Measurements from ENCODE around the gene FMO5. TPM values are rescaled to one million over a fixed set of nuclear protein-coding genes. Genes with fewer than 3 reads are reported as not detected.

Gene FMO5
- total RNA-seq, 1 donor from 2014 or later = 0.82 TPM

DNA sequence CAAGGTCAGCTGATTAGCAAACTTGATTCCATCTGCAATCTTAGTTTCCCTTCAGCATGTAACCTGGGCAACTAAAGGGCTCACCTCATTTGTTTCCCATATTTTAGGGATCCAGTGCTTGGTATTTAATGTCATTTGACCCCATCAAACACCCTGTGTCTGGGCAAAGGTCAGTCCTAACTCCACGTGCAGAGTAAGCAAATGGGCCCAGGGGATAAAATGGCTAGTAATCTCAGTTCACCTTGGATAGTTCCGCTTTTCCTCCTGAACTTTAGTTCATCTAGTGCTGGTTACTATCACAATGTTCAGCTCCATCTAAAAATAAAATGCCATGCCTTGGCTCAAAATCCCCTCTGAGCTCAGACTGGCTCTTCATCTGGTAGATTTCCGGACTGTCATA is 72.4 kb downstream of the FMO5 start:
- Histone ChIP-seq H3F3A (ENCODE audit: low read depth) (peaks cover 7% of the 10 kb centered on the region), H3K27ac (no peak overlapping the region), H3K36me3 (peaks cover under 1% of the 10 kb centered on the region), H3K9me3 (ENCODE audit: low read depth) (peaks cover 8% of the 10 kb centered on the region), H3K27me3 (peaks cover 48% of the 10 kb centered on the region), H4K20me1 (ENCODE audit: low read depth) (peaks cover 3% of the 10 kb centered on the region), H3K4me1 (peaks cover 3% of the 10 kb centered on the region), H3K9ac (no peak overlapping the region), H3K4me3 (no peak overlapping the region), H3K4me2 (no peak overlapping the region), H3K79me2 (ENCODE audit: low read depth) (no peaks in the 10 kb centered on the region), H2AFZ (replicated peaks) (no peak overlapping the region)
- TF ChIP-seq, protein P1, sequence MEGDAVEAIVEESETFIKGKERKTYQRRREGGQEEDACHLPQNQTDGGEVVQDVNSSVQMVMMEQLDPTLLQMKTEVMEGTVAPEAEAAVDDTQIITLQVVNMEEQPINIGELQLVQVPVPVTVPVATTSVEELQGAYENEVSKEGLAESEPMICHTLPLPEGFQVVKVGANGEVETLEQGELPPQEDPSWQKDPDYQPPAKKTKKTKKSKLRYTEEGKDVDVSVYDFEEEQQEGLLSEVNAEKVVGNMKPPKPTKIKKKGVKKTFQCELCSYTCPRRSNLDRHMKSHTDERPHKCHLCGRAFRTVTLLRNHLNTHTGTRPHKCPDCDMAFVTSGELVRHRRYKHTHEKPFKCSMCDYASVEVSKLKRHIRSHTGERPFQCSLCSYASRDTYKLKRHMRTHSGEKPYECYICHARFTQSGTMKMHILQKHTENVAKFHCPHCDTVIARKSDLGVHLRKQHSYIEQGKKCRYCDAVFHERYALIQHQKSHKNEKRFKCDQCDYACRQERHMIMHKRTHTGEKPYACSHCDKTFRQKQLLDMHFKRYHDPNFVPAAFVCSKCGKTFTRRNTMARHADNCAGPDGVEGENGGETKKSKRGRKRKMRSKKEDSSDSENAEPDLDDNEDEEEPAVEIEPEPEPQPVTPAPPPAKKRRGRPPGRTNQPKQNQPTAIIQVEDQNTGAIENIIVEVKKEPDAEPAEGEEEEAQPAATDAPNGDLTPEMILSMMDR (IDR thresholded peaks at IDR 0.05) = no peak
- no peak for TF ChIP-seq EZH2 (IDR thresholded peaks at IDR 0.05)
- no peak for TF ChIP-seq EZH2phosphoT487 (IDR thresholded peaks at IDR 0.05)
- Mint-ChIP-seq H3K36me3 (peaks cover 23% of the 10 kb centered on the region), H3K4me3 (no peak overlapping the region), H3K27ac (no peak overlapping the region), H3K9me3 (peaks cover 25% of the 10 kb centered on the region), H3K27me3 (ENCODE audit: insufficient read depth, low read depth) (peaks cover 17% of the 10 kb centered on the region), H3K4me1 (no peaks in the 10 kb centered on the region)
- no peak for DNase-seq (ENCODE audit: low spot score)

DNA sequence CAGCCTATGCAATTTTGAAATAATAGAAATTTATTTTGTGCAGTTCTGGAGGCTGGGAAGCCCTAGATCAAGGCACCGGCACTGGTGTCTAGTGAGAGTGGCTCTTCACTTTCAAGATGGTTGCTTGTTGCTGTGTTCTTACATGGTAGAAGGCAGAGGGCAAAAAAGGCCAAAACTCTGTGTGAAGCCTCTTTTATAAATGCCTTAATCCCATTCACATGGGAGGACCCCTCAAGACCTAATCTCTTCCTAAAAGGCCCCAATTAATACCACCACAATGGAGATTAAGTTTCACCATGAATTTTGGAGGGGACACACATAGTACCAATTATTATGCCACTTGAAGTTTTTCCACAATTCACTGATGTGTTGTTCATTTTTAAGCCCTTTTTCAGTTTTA is 73.9 kb downstream of the FMO5 start:
- H3K27ac ChIP-seq = no peak overlapping the region
- no peak overlapping the region for H3K4me2 ChIP-seq
- H3K36me3 ChIP-seq = no peaks in the 10 kb centered on the region
- Mint-ChIP-seq H3K4me3 (no peak overlapping the region), H3K27me3 (ENCODE audit: insufficient read depth, low read depth) (peaks cover 16% of the 10 kb centered on the region), H3K9me3 (peaks cover 25% of the 10 kb centered on the region), H3K4me1 (no peaks in the 10 kb centered on the region), H3K36me3 (peaks cover 15% of the 10 kb centered on the region), H3K27ac (no peak overlapping the region)
- no peak overlapping the region for H3K4me3 ChIP-seq
- TF ChIP-seq, protein P1 (IDR thresholded peaks at IDR 0.05) = no peak
- TF ChIP-seq EZH2phosphoT487 (IDR thresholded peaks at IDR 0.05) = peak; percentile 94
- H2AFZ ChIP-seq (replicated peaks) = no peak overlapping the region
- H3K79me2 ChIP-seq (ENCODE audit: low read depth) = no peaks in the 10 kb centered on the region
- no peak overlapping the region for H3K9ac ChIP-seq
- peaks cover 48% of the 10 kb centered on the region for H3K27me3 ChIP-seq
- DNase-seq (ENCODE audit: low spot score) = peak; percentile 79
- peaks cover 3% of the 10 kb centered on the region for H4K20me1 ChIP-seq (ENCODE audit: low read depth)
- peaks cover 8% of the 10 kb centered on the region for H3K9me3 ChIP-seq (ENCODE audit: low read depth)
- peaks cover 7% of the 10 kb centered on the region for H3F3A ChIP-seq (ENCODE audit: low read depth)
- H3K4me1 ChIP-seq = peaks cover 3% of the 10 kb centered on the region

DNA sequence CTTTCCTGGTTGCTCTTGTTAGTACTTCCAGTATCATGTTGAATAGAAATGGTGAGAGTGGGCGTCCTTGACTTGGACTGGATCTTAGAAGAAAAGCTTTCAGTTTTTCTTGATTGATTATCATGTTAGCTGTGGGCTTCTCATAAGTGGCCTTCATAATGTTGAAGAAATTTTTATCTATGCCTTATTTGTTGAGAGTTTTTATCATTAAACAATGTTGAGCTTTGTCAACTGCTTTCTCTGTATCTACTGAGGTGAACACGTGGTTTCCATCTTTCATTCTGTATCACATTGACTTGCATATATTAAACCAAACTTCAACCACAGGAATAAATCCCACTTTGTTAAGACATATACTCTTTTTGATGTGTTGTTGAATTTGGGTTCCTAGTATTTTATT is 82.3 kb downstream of the FMO5 start:
- no peaks in the 10 kb centered on the region for H3K27me3 ChIP-seq
- DNase-seq (ENCODE audit: low spot score) = no peak
- H3K79me2 ChIP-seq (ENCODE audit: low read depth) = no peaks in the 10 kb centered on the region
- H3K27ac ChIP-seq = no peak overlapping the region
- TF ChIP-seq, protein P1 (IDR thresholded peaks at IDR 0.05) = no peak
- TF ChIP-seq EZH2 (IDR thresholded peaks at IDR 0.05) (no peak), EZH2phosphoT487 (IDR thresholded peaks at IDR 0.05) (no peak)
- peaks cover 4% of the 10 kb centered on the region for H3K9me3 Mint-ChIP-seq
- no peaks in the 10 kb centered on the region for H3K36me3 ChIP-seq
- no peaks in the 10 kb centered on the region for H3K36me3 Mint-ChIP-seq
- peaks cover 2% of the 10 kb centered on the region for H3K27me3 Mint-ChIP-seq (ENCODE audit: insufficient read depth, low read depth)
- no peaks in the 10 kb centered on the region for H3K4me1 ChIP-seq
- H3K4me3 ChIP-seq = no peak overlapping the region
- H3K9me3 ChIP-seq (ENCODE audit: low read depth) = no peaks in the 10 kb centered on the region
- no peak overlapping the region for H3K27ac Mint-ChIP-seq
- no peak overlapping the region for H3K4me3 Mint-ChIP-seq
- H2AFZ ChIP-seq (replicated peaks) = no peak overlapping the region
- no peaks in the 10 kb centered on the region for H3K4me1 Mint-ChIP-seq
- H3F3A ChIP-seq (ENCODE audit: low read depth) = no peaks in the 10 kb centered on the region
- no peaks in the 10 kb centered on the region for H4K20me1 ChIP-seq (ENCODE audit: low read depth)
- H3K9ac ChIP-seq = no peak overlapping the region
- H3K4me2 ChIP-seq = no peak overlapping the region

Other genes starting within 250 kb of the FMO5 start
- 31.0 and 42.8 TPM in 2 replicates for gene PRKAB2, start 52.9 kb downstream of the FMO5 start, total RNA-seq (ENCODE audit: low replicate concordance)
- 88.5 and 118 TPM in 2 replicates for gene CHD1L, start 17.3 kb upstream of the FMO5 start, total RNA-seq (ENCODE audit: low replicate concordance)

Data from neural progenitor cell (in vitro differentiated cells).